Measurements from ENCODE around the gene KCNIP1. TPM values are rescaled to one million over a fixed set of nuclear protein-coding genes. Genes with fewer than 3 reads are reported as not detected.
"Not testable (repeated sequence)": the region's sequence is repeated elsewhere in the genome, so short reads cannot be mapped to it uniquely, and the experiment has no call there.

Gene KCNIP1
- total and polyA plus RNA-seq, 9 of the 15 experiments (the other 6 are each of a cell fraction or from before 2014, with no cell fraction given): not detected

DNA sequence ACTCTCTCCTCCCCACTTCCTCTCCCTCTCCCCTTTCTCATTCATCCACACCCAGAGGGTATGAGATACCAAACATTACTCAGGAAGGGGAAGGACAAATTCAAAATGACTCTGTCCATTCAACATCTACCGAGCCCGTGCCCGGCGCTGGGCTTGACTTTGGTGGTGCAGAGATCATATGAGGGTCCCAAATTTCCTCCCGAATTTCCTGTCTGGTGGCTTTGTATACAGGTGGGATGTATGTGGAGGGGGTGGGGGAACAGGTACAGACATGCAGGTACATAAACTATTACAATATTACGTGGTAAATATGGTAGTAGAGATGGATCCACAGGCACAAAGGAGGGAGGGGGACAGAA, 257.9 kb downstream of the KCNIP1 start:
- no peak overlapping the region for H3K4me3 ChIP-seq
- no peaks in the 10 kb centered on the region for H3K4me1 ChIP-seq (replicated peaks in 1 of 2; ENCODE audit: control insufficient read depth in 2 of 2, insufficient read depth in 2 of 2, low read length in 2 of 2)
- H3K9ac ChIP-seq (ENCODE audit: insufficient read depth in 1 of 2, low read depth in 2 of 2, low read length in 2 of 2): no peak overlapping the region
- WGBS (ENCODE audit: insufficient coverage, low coverage, missing lambda C conversion rate): 0% methylated on average over 6 of the region's 6 CpGs
- no peak for TF ChIP-seq RCOR1 (IDR thresholded peaks at IDR 0.05; ENCODE audit: borderline replicate concordance in 1 of 2, low read depth in 2 of 2, low read length in 2 of 2)
- no peak for TF ChIP-seq RFX7 (CRISPR knock-in tag; IDR thresholded peaks at IDR 0.05)
- TF ChIP-seq ZNF785 (CRISPR knock-in tag; IDR thresholded peaks at IDR 0.05): no peak
- no peak for TF ChIP-seq TRIM24 (IDR thresholded peaks at IDR 0.05)
- TF ChIP-seq, protein P1, sequence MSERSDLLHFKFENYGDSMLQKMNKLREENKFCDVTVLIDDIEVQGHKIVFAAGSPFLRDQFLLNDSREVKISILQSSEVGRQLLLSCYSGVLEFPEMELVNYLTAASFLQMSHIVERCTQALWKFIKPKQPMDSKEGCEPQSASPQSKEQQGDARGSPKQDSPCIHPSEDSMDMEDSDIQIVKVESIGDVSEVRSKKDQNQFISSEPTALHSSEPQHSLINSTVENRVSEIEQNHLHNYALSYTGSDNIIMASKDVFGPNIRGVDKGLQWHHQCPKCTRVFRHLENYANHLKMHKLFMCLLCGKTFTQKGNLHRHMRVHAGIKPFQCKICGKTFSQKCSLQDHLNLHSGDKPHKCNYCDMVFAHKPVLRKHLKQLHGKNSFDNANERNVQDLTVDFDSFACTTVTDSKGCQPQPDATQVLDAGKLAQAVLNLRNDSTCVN (CRISPR knock-in tag; IDR thresholded peaks at IDR 0.05): no peak
- TF ChIP-seq, protein P2, sequence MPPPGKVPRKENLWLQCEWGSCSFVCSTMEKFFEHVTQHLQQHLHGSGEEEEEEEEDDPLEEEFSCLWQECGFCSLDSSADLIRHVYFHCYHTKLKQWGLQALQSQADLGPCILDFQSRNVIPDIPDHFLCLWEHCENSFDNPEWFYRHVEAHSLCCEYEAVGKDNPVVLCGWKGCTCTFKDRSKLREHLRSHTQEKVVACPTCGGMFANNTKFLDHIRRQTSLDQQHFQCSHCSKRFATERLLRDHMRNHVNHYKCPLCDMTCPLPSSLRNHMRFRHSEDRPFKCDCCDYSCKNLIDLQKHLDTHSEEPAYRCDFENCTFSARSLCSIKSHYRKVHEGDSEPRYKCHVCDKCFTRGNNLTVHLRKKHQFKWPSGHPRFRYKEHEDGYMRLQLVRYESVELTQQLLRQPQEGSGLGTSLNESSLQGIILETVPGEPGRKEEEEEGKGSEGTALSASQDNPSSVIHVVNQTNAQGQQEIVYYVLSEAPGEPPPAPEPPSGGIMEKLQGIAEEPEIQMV (tag; conservative IDR thresholded peaks at IDR 0.05; ENCODE audit: low read depth): no peak
- no peaks in the 10 kb centered on the region for H4K20me1 ChIP-seq (replicated peaks; ENCODE audit: control insufficient read depth, insufficient read depth, low read length)
- no peaks in the 10 kb centered on the region for H3K9me1 ChIP-seq (ENCODE audit: control insufficient read depth, insufficient read depth, low read length)
- POLR2A ChIA-PET: no interaction called here
- CTCF ChIA-PET (ENCODE audit: low intra/inter-chr PET ratio): no interaction called here
- H3K27me3 ChIP-seq (ENCODE audit: control insufficient read depth in 2 of 2, insufficient read depth in 2 of 2, low read length in 2 of 2): peaks cover 0 to 7% of the 10 kb centered on the region in 2 experiments; a peak in 2 of 5 replicates
- H3K27ac ChIP-seq (ENCODE audit: extremely low read depth, low read depth, low read length): no peak overlapping the region
- no TSS peak for BruUV-seq (replicated peaks)
- H3K79me2 ChIP-seq (ENCODE audit: control insufficient read depth, insufficient read depth, low read length): no peaks in the 10 kb centered on the region
- no peaks in the 10 kb centered on the region for H3K36me3 ChIP-seq (ENCODE audit: control insufficient read depth, insufficient read depth, low read length)
- no peaks in the 10 kb centered on the region for H3K9me3 ChIP-seq (replicated peaks; ENCODE audit: control insufficient read depth, insufficient read depth, low read depth, low read length)
- ATAC-seq (no peak), FAIRE-seq (no peak), DNase-seq (ENCODE audit: extremely low read depth in 1 of 4, low spot score in 3 of 4) (no peak)
- no peak overlapping the region for H3K4me2 ChIP-seq (ENCODE audit: insufficient read depth, low read length)
- intact Hi-C loops (cut with micrococcal nuclease): no loop called here
- in situ Hi-C loops (cut with MboI): no loop called here
- H2AFZ ChIP-seq (ENCODE audit: low read depth, low read length): no peak overlapping the region

DNA sequence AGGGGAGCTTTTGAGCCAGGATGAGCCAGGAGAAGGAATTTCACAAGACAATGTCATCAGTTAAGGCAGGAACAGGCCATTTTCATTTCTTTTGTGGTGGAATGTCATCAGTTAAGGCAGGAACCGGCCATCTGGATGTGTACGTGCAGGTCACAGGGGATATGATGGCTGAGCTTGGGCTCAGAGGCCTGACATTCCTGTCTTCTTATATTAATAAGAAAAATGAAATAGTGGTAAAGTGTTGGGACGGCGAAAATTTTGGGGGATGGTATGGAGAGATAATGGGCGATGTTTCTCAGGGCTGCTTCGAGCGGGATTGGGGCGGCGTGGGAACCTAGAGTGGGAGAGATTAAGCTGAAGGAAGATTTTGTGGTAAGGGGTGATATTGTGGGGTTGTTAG, 258.5 kb downstream of the KCNIP1 start:
- H3K4me2 ChIP-seq (ENCODE audit: insufficient read depth, low read length); DNase-seq (ENCODE audit: extremely low read depth in 1 of 4, low spot score in 3 of 4); H3K27ac ChIP-seq (ENCODE audit: extremely low read depth, low read depth, low read length); FAIRE-seq; H3K27me3 ChIP-seq (ENCODE audit: control insufficient read depth in 2 of 2, insufficient read depth in 2 of 2, low read length in 2 of 2); ATAC-seq; H2AFZ ChIP-seq (ENCODE audit: low read depth, low read length); H3K4me1 ChIP-seq (replicated peaks in 1 of 2; ENCODE audit: control insufficient read depth in 2 of 2, insufficient read depth in 2 of 2, low read length in 2 of 2); CTCF ChIA-PET (ENCODE audit: low intra/inter-chr PET ratio); in situ Hi-C loops (cut with MboI); H3K9me3 ChIP-seq (replicated peaks; ENCODE audit: control insufficient read depth, insufficient read depth, low read depth, low read length); H3K79me2 ChIP-seq (ENCODE audit: control insufficient read depth, insufficient read depth, low read length); H4K20me1 ChIP-seq (replicated peaks; ENCODE audit: control insufficient read depth, insufficient read depth, low read length); H3K4me3 ChIP-seq; H3K36me3 ChIP-seq (ENCODE audit: control insufficient read depth, insufficient read depth, low read length); H3K9me1 ChIP-seq (ENCODE audit: control insufficient read depth, insufficient read depth, low read length); POLR2A ChIA-PET; BruUV-seq (replicated peaks); intact Hi-C loops (cut with micrococcal nuclease); H3K9ac ChIP-seq (ENCODE audit: insufficient read depth in 1 of 2, low read depth in 2 of 2, low read length in 2 of 2): not testable (repeated sequence)
- WGBS (ENCODE audit: insufficient coverage, low coverage, missing lambda C conversion rate): 0% methylated on average over 4 of the region's 9 CpGs

DNA sequence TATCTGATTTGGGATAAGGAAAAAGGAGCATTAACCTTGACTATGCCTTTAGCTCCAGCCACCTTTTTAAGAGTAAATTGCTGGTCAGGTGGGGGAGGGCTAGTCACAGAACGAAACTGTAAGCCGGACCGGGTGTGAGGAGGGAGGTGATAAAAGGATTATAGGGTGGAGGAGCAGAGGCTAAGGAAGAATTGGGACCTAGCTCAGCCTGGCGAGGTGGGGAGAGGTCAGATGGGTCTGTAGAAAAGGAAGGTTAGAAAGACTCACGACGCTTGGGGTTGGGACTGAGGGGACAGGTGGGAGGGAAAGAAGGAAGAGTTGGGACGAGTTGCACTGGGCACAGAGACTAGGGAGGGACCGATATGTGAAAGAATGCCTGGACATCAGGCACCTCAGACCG, 262.0 kb downstream of the KCNIP1 start:
- H4K20me1 ChIP-seq (replicated peaks; ENCODE audit: control insufficient read depth, insufficient read depth, low read length); H3K9me3 ChIP-seq (replicated peaks; ENCODE audit: control insufficient read depth, insufficient read depth, low read depth, low read length); H2AFZ ChIP-seq (ENCODE audit: low read depth, low read length); CTCF ChIA-PET (ENCODE audit: low intra/inter-chr PET ratio); BruUV-seq (replicated peaks); POLR2A ChIA-PET; H3K4me1 ChIP-seq (replicated peaks in 1 of 2; ENCODE audit: control insufficient read depth in 2 of 2, insufficient read depth in 2 of 2, low read length in 2 of 2); H3K4me2 ChIP-seq (ENCODE audit: insufficient read depth, low read length); H3K36me3 ChIP-seq (ENCODE audit: control insufficient read depth, insufficient read depth, low read length); H3K27me3 ChIP-seq (ENCODE audit: control insufficient read depth in 2 of 2, insufficient read depth in 2 of 2, low read length in 2 of 2); H3K27ac ChIP-seq (ENCODE audit: extremely low read depth, low read depth, low read length); H3K9me1 ChIP-seq (ENCODE audit: control insufficient read depth, insufficient read depth, low read length); H3K4me3 ChIP-seq; in situ Hi-C loops (cut with MboI); DNase-seq (ENCODE audit: extremely low read depth in 1 of 4, low spot score in 3 of 4); intact Hi-C loops (cut with micrococcal nuclease); ATAC-seq; H3K79me2 ChIP-seq (ENCODE audit: control insufficient read depth, insufficient read depth, low read length); H3K9ac ChIP-seq (ENCODE audit: insufficient read depth in 1 of 2, low read depth in 2 of 2, low read length in 2 of 2); FAIRE-seq: not testable (repeated sequence)
- WGBS (ENCODE audit: insufficient coverage, low coverage, missing lambda C conversion rate): 4% methylated on average over 8 of the region's 9 CpGs
